Testis (tissue), 2 donors: ENCODE measurements around the gene CORO1A.

Experiments
- CTCF ChIP-seq, 3 experiments: fragments of 450-650 bp in 2 of 3; fragments of 200-600 bp in 1 of 3; sonication (generic) in 1 of 3; IDR thresholded peaks; one replicate each; pipeline ENCODE4 v1.5.1; 2016 to 2019; ENCODE audit warnings: antibody characterized with exemption in 3 of 3, mild to moderate bottlenecking in 2 of 3, moderate library complexity in 1 of 3
- POLR2A ChIP-seq: fragments of 450-650 bp; IDR thresholded peaks from one replicate; pipeline ENCODE4 v1.6.1; 2017; ENCODE audit warnings: antibody characterized with exemption, mild to moderate bottlenecking, moderate library complexity

DNA sequence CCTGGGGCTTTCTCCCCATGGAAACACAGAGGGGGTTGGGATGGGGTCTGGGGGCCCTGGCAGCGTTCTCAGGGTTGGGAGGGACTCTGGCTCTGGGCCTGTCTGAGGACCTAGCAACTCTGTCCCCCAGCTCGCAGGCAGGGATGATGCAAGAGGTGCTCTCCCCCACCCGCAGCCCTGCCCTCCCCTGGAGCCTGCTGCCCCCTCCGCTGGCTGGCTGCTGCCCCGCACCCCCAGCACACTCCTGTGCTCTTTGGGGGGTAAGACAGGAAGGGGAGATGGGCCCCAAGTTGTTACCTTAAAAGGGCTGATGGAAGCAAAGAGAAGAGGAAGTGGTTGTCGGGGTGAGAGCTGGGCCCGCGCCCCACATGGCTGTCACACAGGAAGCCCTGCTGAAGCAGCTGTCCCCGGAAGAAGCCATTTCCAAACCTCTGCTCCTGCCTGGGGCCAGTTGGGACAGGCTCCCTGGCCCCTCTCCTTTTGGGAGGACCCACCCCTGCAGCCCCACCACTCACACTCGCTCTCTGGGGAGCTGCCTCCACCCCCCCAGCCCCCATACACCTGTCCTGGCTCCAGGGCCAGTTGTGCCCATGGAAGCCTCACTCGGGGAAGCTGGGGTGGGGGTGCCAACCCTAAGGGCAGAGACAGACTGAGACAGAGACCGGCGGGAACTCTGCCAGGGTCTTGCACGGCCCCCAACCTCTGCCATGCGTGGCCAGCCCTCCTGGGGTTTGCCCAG, 2.5 kb downstream of the CORO1A start:
- TF ChIP-seq CTCF (IDR thresholded peaks at IDR 0.05) (no peak), POLR2A (no peak)
